Measurements from ENCODE around the gene PYCR2.

The PYCR2 gene

GRCh38 chr1:225882694-225883615, 41.1 kb downstream of the PYCR2 start:
- Histone ChIP-seq H4K8ac (ENCODE audit: low read depth, low read length) (no peak overlapping the region), H3K36me3 (replicated peaks in 1 of 2; ENCODE audit: control insufficient read depth in 2 of 2, insufficient read depth in 2 of 2, low read length in 2 of 2) (peaks cover 0 to 5% of the 10 kb centered on the region in 2 donors), H3K4ac (ENCODE audit: low read length) (peak overlapping the region; percentile 11)

DNA sequence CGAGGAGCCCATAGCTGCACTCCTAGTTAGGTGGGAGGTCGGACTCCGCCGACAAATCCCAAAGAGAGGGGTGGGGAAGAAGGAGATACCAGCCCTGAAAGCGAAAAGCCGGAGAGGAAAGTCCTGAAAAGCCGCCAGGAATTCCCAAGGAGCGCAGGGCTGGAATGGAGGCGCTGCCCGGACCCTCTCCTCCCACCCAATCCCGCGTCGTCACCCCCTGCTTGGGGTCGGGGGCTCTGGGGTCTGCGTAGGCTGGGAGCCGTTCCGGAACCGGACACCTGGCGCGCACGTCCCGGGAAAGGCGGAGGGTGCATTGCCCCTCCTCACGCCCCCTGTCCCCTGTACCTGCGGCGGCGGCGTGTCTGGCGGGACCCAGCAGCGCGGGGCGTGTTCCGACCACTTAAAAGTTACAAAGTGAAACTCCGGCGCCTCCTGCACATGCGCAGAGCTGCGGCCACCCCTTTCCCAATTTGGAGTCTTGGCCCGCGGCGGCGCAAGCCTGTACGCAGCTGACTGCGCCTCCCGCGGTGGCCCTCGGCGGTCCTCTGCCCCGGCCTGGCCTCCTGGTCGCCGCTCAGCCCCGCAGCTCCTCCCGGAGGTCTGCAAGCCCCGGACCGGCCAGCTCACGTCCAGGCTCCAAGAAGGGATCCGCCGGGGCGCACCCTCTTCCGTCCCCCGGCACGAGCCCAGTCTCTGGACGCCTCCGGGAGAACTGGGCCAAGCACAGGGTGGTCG, 41.9 kb downstream of the PYCR2 start, which contains the start of gene TMEM63A:
Gene TMEM63A (minus strand): TSS at position 422 of the 735 bp plus-strand sequence. CDS start 4,800 bp downstream, outside the sequence.
- Histone ChIP-seq H3K79me1 (ENCODE audit: low read depth, low read length) (no peaks in the 10 kb centered on the region), H3K4me2 (ENCODE audit: insufficient read depth, low read length, poor library complexity, severe bottlenecking) (peak within 1 kb of the TSS; percentile 90), H3K9ac (ENCODE audit: low read depth, low read length, poor library complexity) (peak within 1 kb of the TSS; percentile 91), H2BK15ac (ENCODE audit: low read length) (peak within 1 kb of the TSS; percentile 93), H2BK5ac (ENCODE audit: low read length) (peak within 1 kb of the TSS; percentile 91), H2AK5ac (ENCODE audit: low read depth, low read length) (peak within 1 kb of the TSS; percentile 77), H2BK12ac (ENCODE audit: low read length) (peak within 1 kb of the TSS; percentile 95), H3K27ac (replicated peaks; ENCODE audit: low read length) (no peak within 1 kb of the TSS), H4K8ac (ENCODE audit: low read depth, low read length) (peak within 1 kb of the TSS; percentile 57), H3K14ac (ENCODE audit: low read length) (peak within 1 kb of the TSS; percentile 87), H3K27me3 (ENCODE audit: control insufficient read depth in 3 of 3, insufficient read depth in 3 of 3, low read depth in 1 of 3, low read length in 3 of 3) (peaks cover 0 to 30% (median 2%) of the 10 kb centered on the region in 3 experiments), H3K23ac (ENCODE audit: low read depth, low read length, poor library complexity) (peak within 1 kb of the TSS; percentile 99), H4K91ac (ENCODE audit: low read depth, low read length, poor library complexity) (no peak within 1 kb of the TSS), H3K36me3 (replicated peaks in 1 of 2; ENCODE audit: control insufficient read depth in 2 of 2, insufficient read depth in 2 of 2, low read length in 2 of 2) (peaks cover 0 to 9% of the 10 kb centered on the region in 2 donors), H3K4me3 (ENCODE audit: low read length in 2 of 2) (peak within 1 kb of the TSS; percentile 88 to 90), H2AFZ (ENCODE audit: low read length) (peak within 1 kb of the TSS; percentile 100), H3K18ac (ENCODE audit: low read length) (peak within 1 kb of the TSS; percentile 99), H2BK120ac (ENCODE audit: low read depth, low read length) (no peak within 1 kb of the TSS), H3K4ac (ENCODE audit: low read length) (peak within 1 kb of the TSS; percentile 11), H3K9me3 (replicated peaks in 1 of 2; ENCODE audit: control insufficient read depth in 2 of 2, insufficient read depth in 1 of 2, low read depth in 1 of 2, low read length in 2 of 2) (no peaks in the 10 kb centered on the region), H3K4me1 (ENCODE audit: control insufficient read depth in 2 of 2, insufficient read depth in 1 of 2, low read depth in 1 of 2, low read length in 2 of 2) (peaks cover 9% of the 10 kb centered on the region in 2 donors)
- DNase-seq (ENCODE audit: low spot score): peak; percentile 85
- WGBS, 2 donors (ENCODE audit: extremely low coverage in 2 of 2, insufficient read length in 2 of 2, insufficient replicate concordance in 1 of 2): no CpG with 5 or more reads among the region's 64 CpGs

More at GRCh38 chr1:225882694-225883615, 41.1 kb downstream of the PYCR2 start:
- Histone ChIP-seq H3K4me3 (ENCODE audit: low read length in 2 of 2) (peak overlapping the region; percentile 88 to 90), H2BK15ac (ENCODE audit: low read length) (peak overlapping the region; percentile 93), H3K79me1 (ENCODE audit: low read depth, low read length) (no peaks in the 10 kb centered on the region), H2BK120ac (ENCODE audit: low read depth, low read length) (no peak overlapping the region), H3K9ac (ENCODE audit: low read depth, low read length, poor library complexity) (peak overlapping the region; percentile 88), H3K27me3 (ENCODE audit: control insufficient read depth in 3 of 3, insufficient read depth in 3 of 3, low read depth in 1 of 3, low read length in 3 of 3) (peaks cover 0 to 31% (median 2%) of the 10 kb centered on the region in 3 experiments), H3K14ac (ENCODE audit: low read length) (peak overlapping the region; percentile 31), H3K18ac (ENCODE audit: low read length) (peak overlapping the region; percentile 95), H2BK5ac (ENCODE audit: low read length) (peak overlapping the region; percentile 24), H3K9me3 (replicated peaks in 1 of 2; ENCODE audit: control insufficient read depth in 2 of 2, insufficient read depth in 1 of 2, low read depth in 1 of 2, low read length in 2 of 2) (no peaks in the 10 kb centered on the region), H2BK12ac (ENCODE audit: low read length) (no peak overlapping the region), H4K91ac (ENCODE audit: low read depth, low read length, poor library complexity) (no peak overlapping the region), H3K4me1 (ENCODE audit: control insufficient read depth in 2 of 2, insufficient read depth in 1 of 2, low read depth in 1 of 2, low read length in 2 of 2) (peaks cover 8 to 9% of the 10 kb centered on the region in 2 donors), H3K4me2 (ENCODE audit: insufficient read depth, low read length, poor library complexity, severe bottlenecking) (peak overlapping the region; percentile 90), H2AFZ (ENCODE audit: low read length) (peak overlapping the region; percentile 100), H2AK5ac (ENCODE audit: low read depth, low read length) (no peak overlapping the region), H3K23ac (ENCODE audit: low read depth, low read length, poor library complexity) (peak overlapping the region; percentile 99), H3K27ac (replicated peaks; ENCODE audit: low read length) (no peak overlapping the region)
- WGBS, 2 donors (ENCODE audit: extremely low coverage in 2 of 2, insufficient read length in 2 of 2, insufficient replicate concordance in 1 of 2): no CpG with 5 or more reads among the region's 63 CpGs
- DNase-seq (ENCODE audit: low spot score): peak; percentile 31

DNA sequence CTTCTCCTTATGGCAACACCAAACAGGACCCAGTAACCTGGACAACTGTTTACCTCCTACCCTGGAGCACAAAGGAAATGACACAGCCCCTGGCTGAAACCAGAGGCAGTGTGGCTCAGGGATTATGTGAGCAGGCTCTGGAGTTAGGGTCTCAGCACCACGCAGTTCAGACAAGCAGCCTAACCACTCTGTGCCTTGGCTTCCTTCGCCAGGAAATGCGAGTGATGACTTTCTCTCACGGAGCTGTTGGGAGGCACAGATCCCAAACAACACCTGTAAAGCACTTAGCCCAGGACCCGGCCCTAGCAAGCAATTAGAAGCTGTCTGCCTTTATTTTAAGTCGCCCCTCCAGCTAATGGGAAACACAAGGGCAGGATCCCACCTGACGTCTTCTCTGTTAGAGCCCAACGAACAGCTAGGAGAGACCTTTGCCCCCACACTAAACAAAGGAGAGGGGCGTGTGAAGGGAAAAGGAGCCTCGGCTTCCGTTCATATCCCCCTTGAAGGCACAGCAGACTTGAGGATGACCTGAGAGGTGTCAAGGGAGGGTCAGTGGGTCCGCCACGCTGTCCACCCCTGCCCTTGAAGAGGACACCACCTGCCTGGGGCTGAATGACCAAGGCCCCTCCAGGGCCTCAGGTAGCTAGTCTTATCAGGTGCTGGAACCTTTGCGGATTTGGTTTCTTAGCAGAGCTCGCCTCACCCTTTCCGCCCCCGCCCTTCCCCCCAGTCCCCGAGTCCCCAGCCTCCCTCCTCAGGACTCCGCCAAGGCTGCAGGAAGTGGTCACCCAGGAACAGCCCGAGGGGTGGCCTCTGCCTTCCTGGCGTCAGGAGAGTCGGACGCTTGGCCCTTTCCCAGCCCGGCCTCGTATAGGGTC, 42.7 kb downstream of the PYCR2 start:
- peak overlapping the region; percentile 95 for H2BK12ac ChIP-seq (ENCODE audit: low read length)
- no peak overlapping the region for H3K14ac ChIP-seq (ENCODE audit: low read length)
- H3K9ac ChIP-seq (ENCODE audit: low read depth, low read length, poor library complexity): no peak overlapping the region
- no peak overlapping the region for H3K4ac ChIP-seq (ENCODE audit: low read length)
- no peaks in the 10 kb centered on the region for H3K79me1 ChIP-seq (ENCODE audit: low read depth, low read length)
- H4K91ac ChIP-seq (ENCODE audit: low read depth, low read length, poor library complexity): no peak overlapping the region
- H3K23ac ChIP-seq (ENCODE audit: low read depth, low read length, poor library complexity): peak overlapping the region; percentile 99
- H2BK120ac ChIP-seq (ENCODE audit: low read depth, low read length): no peak overlapping the region
- H3K27me3 ChIP-seq (ENCODE audit: control insufficient read depth in 3 of 3, insufficient read depth in 3 of 3, low read depth in 1 of 3, low read length in 3 of 3): peaks cover 0 to 22% (median 2%) of the 10 kb centered on the region in 3 experiments
- no CpG with 5 or more reads among the region's 25 CpGs for WGBS, 2 donors (ENCODE audit: extremely low coverage in 2 of 2, insufficient read length in 2 of 2, insufficient replicate concordance in 1 of 2)
- H3K36me3 ChIP-seq (replicated peaks in 1 of 2; ENCODE audit: control insufficient read depth in 2 of 2, insufficient read depth in 2 of 2, low read length in 2 of 2): peaks cover 0 to 12% of the 10 kb centered on the region in 2 donors
- H3K9me3 ChIP-seq (replicated peaks in 1 of 2; ENCODE audit: control insufficient read depth in 2 of 2, insufficient read depth in 1 of 2, low read depth in 1 of 2, low read length in 2 of 2): no peaks in the 10 kb centered on the region
- H2AK5ac ChIP-seq (ENCODE audit: low read depth, low read length): peak overlapping the region; percentile 77
- H2BK15ac ChIP-seq (ENCODE audit: low read length): no peak overlapping the region
- H3K18ac ChIP-seq (ENCODE audit: low read length): peak overlapping the region; percentile 99
- H4K8ac ChIP-seq (ENCODE audit: low read depth, low read length): no peak overlapping the region
- H3K4me1 ChIP-seq (ENCODE audit: control insufficient read depth in 2 of 2, insufficient read depth in 1 of 2, low read depth in 1 of 2, low read length in 2 of 2): peaks cover 9% of the 10 kb centered on the region in 2 donors
- peak overlapping the region; percentile 88 to 90 for H3K4me3 ChIP-seq (ENCODE audit: low read length in 2 of 2)
- peak overlapping the region; percentile 91 for H2BK5ac ChIP-seq (ENCODE audit: low read length)
- no peak for DNase-seq (ENCODE audit: low spot score)
- H3K27ac ChIP-seq (replicated peaks; ENCODE audit: low read length): no peak overlapping the region
- H2AFZ ChIP-seq (ENCODE audit: low read length): peak overlapping the region; percentile 100
- H3K4me2 ChIP-seq (ENCODE audit: insufficient read depth, low read length, poor library complexity, severe bottlenecking): peak overlapping the region; percentile 90
